ENCODE results near the gene PLAC8. TPM values are rescaled to one million over a fixed set of nuclear protein-coding genes. Genes with fewer than 3 reads are reported as not detected.

PLAC8 gene
- total RNA-seq, 1 donor from 2014 or later: not detected

GRCh38 chr4:83132065-83132464 is 17.5 kb upstream of the PLAC8 start:
- no peak overlapping the region for H3K4me3 Mint-ChIP-seq (ENCODE audit: unreplicated experiment)
- no peaks in the 10 kb centered on the region for H3K4me1 Mint-ChIP-seq (ENCODE audit: unreplicated experiment)
- no peak for TF ChIP-seq CTCF (IDR thresholded peaks at IDR 0.05)
- H3K36me3 Mint-ChIP-seq (ENCODE audit: unreplicated experiment): no peaks in the 10 kb centered on the region
- H3K27me3 Mint-ChIP-seq (ENCODE audit: unreplicated experiment): peaks cover 2% of the 10 kb centered on the region
- H3K27ac Mint-ChIP-seq (ENCODE audit: unreplicated experiment): no peak overlapping the region
- DNase-seq (ENCODE audit: extremely low spot score, unreplicated experiment): no peak
- peaks cover 11% of the 10 kb centered on the region for H3K9me3 Mint-ChIP-seq (ENCODE audit: unreplicated experiment)

- H3K27me3 Mint-ChIP-seq (ENCODE audit: unreplicated experiment): peaks cover 2% of the 10 kb centered on the region
- H3K36me3 Mint-ChIP-seq (ENCODE audit: unreplicated experiment): peaks cover 2% of the 10 kb centered on the region
- no peak for DNase-seq (ENCODE audit: extremely low spot score, unreplicated experiment)
- no peak for TF ChIP-seq CTCF (IDR thresholded peaks at IDR 0.05)
- H3K27ac Mint-ChIP-seq (ENCODE audit: unreplicated experiment): no peak overlapping the region
- peaks cover under 1% of the 10 kb centered on the region for H3K9me3 Mint-ChIP-seq (ENCODE audit: unreplicated experiment)
- no peaks in the 10 kb centered on the region for H3K4me1 Mint-ChIP-seq (ENCODE audit: unreplicated experiment)
- no peak overlapping the region for H3K4me3 Mint-ChIP-seq (ENCODE audit: unreplicated experiment)
Observed at GRCh38 chr4:83129264-83129663, 14.7 kb upstream of the PLAC8 start.

- no peak for TF ChIP-seq CTCF (IDR thresholded peaks at IDR 0.05)
- no peaks in the 10 kb centered on the region for H3K4me1 Mint-ChIP-seq (ENCODE audit: unreplicated experiment)
- peaks cover 2% of the 10 kb centered on the region for H3K36me3 Mint-ChIP-seq (ENCODE audit: unreplicated experiment)
- no peak overlapping the region for H3K4me3 Mint-ChIP-seq (ENCODE audit: unreplicated experiment)
- no peaks in the 10 kb centered on the region for H3K9me3 Mint-ChIP-seq (ENCODE audit: unreplicated experiment)
- no peaks in the 10 kb centered on the region for H3K27me3 Mint-ChIP-seq (ENCODE audit: unreplicated experiment)
- DNase-seq (ENCODE audit: extremely low spot score, unreplicated experiment): no peak
- H3K27ac Mint-ChIP-seq (ENCODE audit: unreplicated experiment): no peak overlapping the region
Observed at GRCh38 chr4:83128240-83128929, 13.9 kb upstream of the PLAC8 start.

GRCh38 chr4:83125738-83126141 is 11.2 kb upstream of the PLAC8 start:
- peaks cover 10% of the 10 kb centered on the region for H3K9me3 Mint-ChIP-seq (ENCODE audit: unreplicated experiment)
- H3K4me1 Mint-ChIP-seq (ENCODE audit: unreplicated experiment): no peaks in the 10 kb centered on the region
- no peak for DNase-seq (ENCODE audit: extremely low spot score, unreplicated experiment)
- peaks cover 5% of the 10 kb centered on the region for H3K36me3 Mint-ChIP-seq (ENCODE audit: unreplicated experiment)
- H3K27me3 Mint-ChIP-seq (ENCODE audit: unreplicated experiment): no peaks in the 10 kb centered on the region
- no peak overlapping the region for H3K27ac Mint-ChIP-seq (ENCODE audit: unreplicated experiment)
- no peak overlapping the region for H3K4me3 Mint-ChIP-seq (ENCODE audit: unreplicated experiment)
- no peak for TF ChIP-seq CTCF (IDR thresholded peaks at IDR 0.05)

GRCh38 chr4:83124111-83124780 is 9.7 kb upstream of the PLAC8 start:
- DNase-seq (ENCODE audit: extremely low spot score, unreplicated experiment): no peak
- Mint-ChIP-seq H3K36me3 (ENCODE audit: unreplicated experiment) (peaks cover 5% of the 10 kb centered on the region), H3K27ac (ENCODE audit: unreplicated experiment) (no peak overlapping the region), H3K27me3 (ENCODE audit: unreplicated experiment) (peaks cover 4% of the 10 kb centered on the region), H3K4me3 (ENCODE audit: unreplicated experiment) (no peak overlapping the region), H3K4me1 (ENCODE audit: unreplicated experiment) (no peaks in the 10 kb centered on the region), H3K9me3 (ENCODE audit: unreplicated experiment) (peaks cover 10% of the 10 kb centered on the region)
- TF ChIP-seq CTCF (IDR thresholded peaks at IDR 0.05): no peak
